B cell (primary cell): ENCODE results near the gene APCDD1L. TPM values are rescaled to one million over a fixed set of nuclear protein-coding genes. Genes with fewer than 3 reads are reported as not detected.

Source experiments
- ATAC-seq: fragments of 200-7000 bp; cut with Tn5 transposase; one replicate; pipeline ENCODE4 v1.10.0; 2021; ENCODE audit warnings: low read depth, mild to moderate bottlenecking, moderate number of reproducible peaks, moderate library complexity
- CTCF ChIA-PET: fragments of 350-600 bp; sonication (Branson Sonifier 250); formaldehyde crosslinking; loops from one replicate; lab custom pipeline; 2021; ENCODE audit warnings: antibody characterized with exemption, inconsistent platforms; lab: Charles Lee
- POLR2A ChIA-PET: fragments of 350-600 bp; sonication (Branson Sonifier 250); formaldehyde crosslinking; loops from one replicate; lab custom pipeline; 2021; ENCODE audit warnings: antibody characterized with exemption; lab: Charles Lee
- DNase-seq: peaks from one replicate; pipeline ENCODE4 v3.0.0; 2013
- H2AFZ ChIP-seq: 2 replicates; pipeline ENCODE4 v1.6.1; 2012; ENCODE audit warnings: mild to moderate bottlenecking, low read depth, low read length; ENCODE audit not compliant: insufficient read depth, poor library complexity, severe bottlenecking
- H3K27ac ChIP-seq, 2 donors: 1 replicate in 1 of 2; 2 replicates in 1 of 2; pipeline ENCODE4 v1.5.1; 2012 to 2013; ENCODE audit warnings: low read length in 2 of 2, mild to moderate bottlenecking in 2 of 2, moderate library complexity in 1 of 2
- H3K27me3 ChIP-seq, 4 experiments: fragments of 200-600 bp in 1 of 4; sonication (generic) in 1 of 4; replicated peaks in 1 of 4; 1 replicate in 2 of 4; 2 replicates in 2 of 4; pipeline versions ENCODE4 v1.6.1 to v1.7.0; 2013 to 2016; ENCODE audit warnings: low read length in 3 of 4, mild to moderate bottlenecking in 2 of 4, mixed read lengths in 1 of 4, moderate library complexity in 1 of 4; ENCODE audit not compliant: insufficient read depth in 4 of 4, control insufficient read depth in 3 of 4; ENCODE audit errors: control extremely low read depth in 1 of 4
- H3K36me3 ChIP-seq, 2 experiments: replicated peaks in 1 of 2; 1 replicate in 1 of 2; 2 replicates in 1 of 2; pipeline versions ENCODE4 v1.6.1 to v1.7.1; 2013; ENCODE audit warnings: low read length in 1 of 2; ENCODE audit not compliant: insufficient read depth in 2 of 2, control insufficient read depth in 1 of 2; ENCODE audit errors: control extremely low read depth in 1 of 2, extremely low read depth in 1 of 2
- H3K4me1 ChIP-seq, 2 donors: fragments of 200-600 bp in 1 of 2; sonication (generic) in 1 of 2; 1 replicate in 1 of 2; 2 replicates in 1 of 2; pipeline versions ENCODE4 v1.5.1 to v1.6.1; 2013 to 2017; ENCODE audit warnings: low read length in 2 of 2; ENCODE audit not compliant: control insufficient read depth in 2 of 2, insufficient read depth in 2 of 2
- H3K4me2 ChIP-seq: replicated peaks from 2 replicates; pipeline ENCODE3; 2012; ENCODE audit warnings: mild to moderate bottlenecking, low read depth, low read length; ENCODE audit not compliant: poor library complexity, severe bottlenecking
- H3K4me3 ChIP-seq, 5 experiments: fragments of 200-600 bp in 1 of 5; sonication (generic) in 1 of 5; 1 replicate in 3 of 5; 2 replicates in 2 of 5; pipeline versions ENCODE4 v1.5.1 to v1.7.0; 2011 to 2016; ENCODE audit warnings: low read length in 4 of 5, mild to moderate bottlenecking in 4 of 5, low read depth in 2 of 5, control low read depth in 1 of 5, moderate library complexity in 1 of 5; ENCODE audit not compliant: insufficient read depth in 1 of 5; ENCODE audit errors: control extremely low read depth in 1 of 5, extremely low read depth in 1 of 5
- H3K79me2 ChIP-seq: fragments of 200-600 bp; sonication (generic); one replicate; pipeline ENCODE4 v1.6.0; 2016; ENCODE audit warnings: low read length; ENCODE audit not compliant: control insufficient read depth, insufficient read depth
- H3K9ac ChIP-seq: fragments of 200-600 bp; sonication (generic); 2 replicates; pipeline ENCODE4 v1.6.1; 2017; ENCODE audit warnings: mild to moderate bottlenecking, low read length, moderate library complexity
- H3K9me3 ChIP-seq, 3 donors: one replicate each; pipeline versions ENCODE4 v1.6.1 to v1.7.1; 2013; ENCODE audit warnings: low read length in 2 of 3; ENCODE audit not compliant: control insufficient read depth in 2 of 3, insufficient read depth in 1 of 3; ENCODE audit errors: control extremely low read depth in 1 of 3
- H4K20me1 ChIP-seq: 2 replicates; pipeline ENCODE4 v1.6.0; 2012; ENCODE audit warnings: mild to moderate bottlenecking, low read length; ENCODE audit not compliant: insufficient read depth, control insufficient read depth, poor library complexity, severe bottlenecking
- H3K27ac Mint-ChIP-seq: one replicate; pipeline ENCODE4 v1.8.0; 2021; ENCODE audit warnings: mixed read lengths
- H3K27me3 Mint-ChIP-seq: one replicate; pipeline ENCODE4 v1.8.0; 2021; ENCODE audit warnings: mixed read lengths
- H3K4me1 Mint-ChIP-seq: one replicate; pipeline ENCODE4 v1.8.0; 2021; ENCODE audit warnings: mixed read lengths
- H3K4me3 Mint-ChIP-seq: one replicate; pipeline ENCODE4 v1.8.0; 2021; ENCODE audit warnings: mixed read lengths
- H3K9me3 Mint-ChIP-seq: one replicate; pipeline ENCODE4 v1.8.0; 2022; ENCODE audit warnings: mixed read lengths; ENCODE audit not compliant: insufficient read depth
- EZH2 ChIP-seq: IDR thresholded peaks from 2 replicates; pipeline ENCODE4 v1.6.1; 2012; ENCODE audit warnings: borderline replicate concordance, low read depth, mild to moderate bottlenecking, moderate library complexity, low read length; ENCODE audit not compliant: insufficient read depth, poor library complexity, severe bottlenecking
- WGBS: methylation state at CpG from one replicate; pipeline ENCODE4 v1.1.5; 2013; ENCODE audit warnings: missing lambda C conversion rate; ENCODE audit not compliant: insufficient coverage; 5-methylcytosine and 5-hydroxymethylcytosine counted together
- intact Hi-C: fragments of 100-400 bp; cut with micrococcal nuclease; formaldehyde crosslinking; loops from one replicate; pipeline ENCODE4 v1.10.0; 2022
- polyA plus RNA-seq: library from polyadenylated mRNA; depleted of rRNA; stranded (reverse); fragments of >200 nt; gene quantifications from 2 replicates; pipeline ENCODE4 v1.2.3, GENCODE V29; 2012
- total RNA-seq, 2 donors: library from RNA; stranded (reverse); fragments of 120-200 nt in 1 of 2; gene quantifications; 1 replicate in 1 of 2; 2 replicates in 1 of 2; pipeline versions ENCODE4 v1.2.3 to v1.2.4, GENCODE V29; 2013 to 2022
- TF ChIP-seq, protein P1 (sequence below): fragments of 200-600 bp; IDR thresholded peaks from one replicate; pipeline ENCODE4 v1.8.0; 2022; ENCODE audit warnings: antibody characterized with exemption, mild to moderate bottlenecking

The APCDD1L gene
- total and polyA plus RNA-seq, 2 donors (not counting 1 experiment from before 2014, with no cell fraction given) = not detected

- peaks cover 0 to 2% (median 0%) of the 10 kb centered on the region in 3 donors for H3K9me3 ChIP-seq
- intact Hi-C loops = no loop called here
- H3K27me3 Mint-ChIP-seq = peaks cover 6% of the 10 kb centered on the region
Measured at GRCh38 chr20:58494923-58495622, 20.1 kb downstream of the APCDD1L start.

More at GRCh38 chr20:58494923-58495622, 20.1 kb downstream of the APCDD1L start:
- Histone ChIP-seq H3K4me3 (no peak overlapping the region), H2AFZ (no peak overlapping the region), H3K4me1 (no peaks in the 10 kb centered on the region), H4K20me1 (no peaks in the 10 kb centered on the region), H3K9ac (no peak overlapping the region), H3K36me3 (no peaks in the 10 kb centered on the region), H3K27me3 (no peaks in the 10 kb centered on the region), H3K27ac (no peak overlapping the region), H3K4me2 (no peak overlapping the region), H3K79me2 (no peaks in the 10 kb centered on the region)
- Mint-ChIP-seq H3K27ac (no peak overlapping the region), H3K4me3 (no peak overlapping the region), H3K4me1 (peaks cover 2% of the 10 kb centered on the region), H3K9me3 (no peaks in the 10 kb centered on the region)
- ChIA-PET CTCF (no interaction called here), POLR2A (no interaction called here)
- WGBS = 82% methylated on average over 12 of the region's 13 CpGs
- ATAC-seq (no peak), DNase-seq (no peak)
- TF ChIP-seq, protein P1, sequence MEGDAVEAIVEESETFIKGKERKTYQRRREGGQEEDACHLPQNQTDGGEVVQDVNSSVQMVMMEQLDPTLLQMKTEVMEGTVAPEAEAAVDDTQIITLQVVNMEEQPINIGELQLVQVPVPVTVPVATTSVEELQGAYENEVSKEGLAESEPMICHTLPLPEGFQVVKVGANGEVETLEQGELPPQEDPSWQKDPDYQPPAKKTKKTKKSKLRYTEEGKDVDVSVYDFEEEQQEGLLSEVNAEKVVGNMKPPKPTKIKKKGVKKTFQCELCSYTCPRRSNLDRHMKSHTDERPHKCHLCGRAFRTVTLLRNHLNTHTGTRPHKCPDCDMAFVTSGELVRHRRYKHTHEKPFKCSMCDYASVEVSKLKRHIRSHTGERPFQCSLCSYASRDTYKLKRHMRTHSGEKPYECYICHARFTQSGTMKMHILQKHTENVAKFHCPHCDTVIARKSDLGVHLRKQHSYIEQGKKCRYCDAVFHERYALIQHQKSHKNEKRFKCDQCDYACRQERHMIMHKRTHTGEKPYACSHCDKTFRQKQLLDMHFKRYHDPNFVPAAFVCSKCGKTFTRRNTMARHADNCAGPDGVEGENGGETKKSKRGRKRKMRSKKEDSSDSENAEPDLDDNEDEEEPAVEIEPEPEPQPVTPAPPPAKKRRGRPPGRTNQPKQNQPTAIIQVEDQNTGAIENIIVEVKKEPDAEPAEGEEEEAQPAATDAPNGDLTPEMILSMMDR = no peak
- TF ChIP-seq EZH2 = no peak
